Left forelimb (tissue), 1 donor: ENCODE measurements around the gene CORO7.
"Not testable (repeated sequence)": the region's sequence is repeated elsewhere in the genome, so short reads cannot be mapped to it uniquely, and the experiment has no call there.

Experiments used
- DNase-seq: peaks from one replicate; pipeline ENCODE4 v3.0.0-alpha.2; 2018; ENCODE audit warnings: low spot score

CORO7 gene

DNA sequence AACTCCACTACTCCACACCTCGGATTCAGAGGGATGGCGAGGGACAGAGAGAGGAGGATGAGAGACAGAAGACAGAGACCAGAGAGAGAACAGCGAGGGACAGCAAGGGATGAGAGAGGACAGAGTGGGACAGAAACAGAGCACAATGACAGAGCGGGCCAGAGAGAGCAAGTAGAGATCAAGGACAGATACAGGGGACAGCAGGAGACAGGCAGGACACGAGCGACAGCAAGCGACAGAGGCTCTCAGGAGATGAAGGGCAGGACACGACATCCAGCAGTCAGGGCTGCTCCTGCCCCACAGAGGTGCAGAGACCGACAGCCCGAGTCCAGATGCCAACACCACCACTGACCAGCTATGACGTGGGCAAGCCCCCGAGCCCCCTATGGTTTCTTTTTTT, 14.9 kb downstream of the CORO7 start:
- DNase-seq, result no peak

DNA sequence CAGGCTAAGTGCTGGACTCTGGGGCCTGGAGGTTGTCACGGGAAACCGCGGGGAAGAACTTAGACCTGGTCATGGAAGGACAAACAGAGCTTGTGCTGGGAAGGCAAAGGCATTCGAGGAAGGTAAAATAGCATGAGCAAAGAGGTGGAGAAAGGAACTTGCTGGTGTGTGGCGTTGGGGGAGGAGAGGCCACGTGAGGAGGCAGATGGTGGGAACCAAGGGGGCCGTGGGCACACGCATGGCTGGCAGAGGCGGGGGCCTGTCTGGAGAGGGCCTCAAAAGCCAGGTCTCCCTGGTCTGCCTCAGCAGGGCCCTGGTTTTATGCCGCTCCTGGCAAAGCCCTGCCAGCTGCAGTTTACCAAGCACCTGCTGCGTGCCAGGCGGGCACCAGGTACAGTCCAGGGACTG, 15.3 kb downstream of the CORO7 start:
- DNase-seq, result no peak

DNA sequence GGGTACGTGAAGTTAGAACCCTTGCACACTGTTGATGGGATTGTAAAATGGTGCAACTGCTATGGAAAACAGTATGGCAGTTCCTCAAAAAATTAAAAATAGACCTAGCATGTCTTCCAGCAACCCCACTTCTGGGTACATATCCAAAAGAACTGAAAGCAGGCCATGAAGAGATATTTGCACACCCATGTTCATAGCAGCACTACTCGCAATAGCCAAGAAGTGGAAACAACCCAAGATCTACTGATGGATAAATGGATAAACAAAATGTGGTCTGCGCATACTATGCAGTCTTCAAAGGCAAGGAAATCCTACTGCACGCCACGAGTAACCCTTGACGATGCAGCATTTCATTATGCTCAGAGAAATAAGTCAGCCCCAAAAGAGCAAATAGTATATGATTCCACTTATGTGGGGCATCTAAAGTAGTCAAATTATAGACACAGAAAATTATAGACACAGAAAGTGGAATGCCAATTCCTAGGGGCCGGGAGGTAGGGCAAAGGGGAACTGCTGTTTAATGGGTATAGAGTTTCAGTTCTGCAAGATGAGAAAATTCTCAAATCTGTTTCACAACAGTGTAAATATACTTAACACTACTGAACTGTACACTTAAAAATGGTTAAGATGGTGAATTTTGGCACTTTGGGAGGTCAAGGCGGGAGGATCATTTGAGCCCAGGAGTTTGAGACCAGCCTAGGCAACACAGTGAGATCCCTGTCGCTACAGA, 17.2 kb downstream of the CORO7 start:
- DNase-seq, result no peak

DNA sequence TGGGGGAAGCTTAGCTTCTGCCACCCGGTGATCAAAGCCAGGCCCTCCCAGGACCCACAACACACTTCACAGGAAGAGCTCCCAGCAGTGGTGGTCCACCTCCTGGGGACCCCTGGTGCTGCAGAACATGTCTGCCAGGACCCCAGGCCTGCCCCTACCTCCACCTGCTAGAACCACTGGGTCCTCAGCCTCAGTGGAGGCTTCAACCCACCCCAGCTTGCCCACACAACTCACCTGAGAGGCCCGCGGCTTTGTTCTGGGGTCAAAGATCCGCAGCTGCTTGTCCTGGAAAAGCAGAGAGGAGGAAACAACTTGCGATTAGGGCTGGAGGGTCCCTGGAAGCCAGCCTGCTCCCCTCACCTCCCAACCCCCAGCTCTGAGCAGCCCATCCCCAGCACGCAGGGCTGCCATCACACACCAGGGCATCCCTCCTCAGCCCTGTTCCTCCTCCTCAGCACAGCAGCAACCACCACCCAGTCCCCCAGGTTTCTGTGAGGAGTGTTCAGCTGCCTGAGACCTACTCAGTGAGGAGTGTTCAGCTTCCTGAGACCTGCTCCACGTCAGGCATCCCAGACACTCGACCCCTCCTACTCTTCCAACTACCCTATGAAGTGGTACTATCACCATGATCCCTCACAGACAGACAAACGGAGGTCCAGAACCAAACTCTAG, 21.2 kb downstream of the CORO7 start:
- no peak for DNase-seq

DNA sequence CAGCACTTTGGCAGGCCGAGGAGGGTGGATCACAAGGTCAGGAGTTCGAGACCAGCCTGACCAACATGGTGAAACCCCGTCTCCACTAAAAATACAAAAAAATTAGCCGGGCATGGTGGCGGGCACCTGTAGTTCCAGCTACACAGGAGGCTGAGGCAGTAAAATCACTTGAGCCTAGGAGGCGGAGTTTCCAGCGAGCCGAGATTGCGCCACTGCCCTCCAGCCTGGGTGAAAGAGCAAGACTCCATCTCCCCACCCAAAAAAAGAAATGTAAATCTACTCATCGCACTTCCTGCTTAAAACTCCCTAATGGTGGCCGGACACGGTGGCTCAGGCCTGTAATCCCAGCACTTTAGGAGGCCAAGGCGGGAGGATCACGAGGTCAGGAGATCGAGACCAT, 22.5 kb downstream of the CORO7 start:
- not testable (repeated sequence) for DNase-seq

DNA sequence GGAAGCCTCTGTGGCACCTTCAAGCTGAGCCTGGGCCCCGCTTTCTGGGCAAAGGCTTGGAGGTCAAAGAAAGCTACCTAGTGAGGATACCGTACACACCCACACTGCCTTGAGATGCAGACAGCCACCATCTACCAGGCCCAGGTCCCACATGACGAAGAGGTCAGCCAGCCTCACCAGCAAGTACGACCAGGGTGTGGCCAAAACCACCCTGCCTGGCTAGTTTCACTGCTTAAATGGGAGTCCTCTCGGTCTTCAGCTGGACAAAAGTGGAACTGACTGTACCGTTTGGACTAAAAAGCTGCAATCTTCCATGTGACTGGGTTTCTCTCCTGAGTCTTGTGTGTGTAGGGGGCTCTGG, 23.2 kb downstream of the CORO7 start:
- DNase-seq, result no peak

DNA sequence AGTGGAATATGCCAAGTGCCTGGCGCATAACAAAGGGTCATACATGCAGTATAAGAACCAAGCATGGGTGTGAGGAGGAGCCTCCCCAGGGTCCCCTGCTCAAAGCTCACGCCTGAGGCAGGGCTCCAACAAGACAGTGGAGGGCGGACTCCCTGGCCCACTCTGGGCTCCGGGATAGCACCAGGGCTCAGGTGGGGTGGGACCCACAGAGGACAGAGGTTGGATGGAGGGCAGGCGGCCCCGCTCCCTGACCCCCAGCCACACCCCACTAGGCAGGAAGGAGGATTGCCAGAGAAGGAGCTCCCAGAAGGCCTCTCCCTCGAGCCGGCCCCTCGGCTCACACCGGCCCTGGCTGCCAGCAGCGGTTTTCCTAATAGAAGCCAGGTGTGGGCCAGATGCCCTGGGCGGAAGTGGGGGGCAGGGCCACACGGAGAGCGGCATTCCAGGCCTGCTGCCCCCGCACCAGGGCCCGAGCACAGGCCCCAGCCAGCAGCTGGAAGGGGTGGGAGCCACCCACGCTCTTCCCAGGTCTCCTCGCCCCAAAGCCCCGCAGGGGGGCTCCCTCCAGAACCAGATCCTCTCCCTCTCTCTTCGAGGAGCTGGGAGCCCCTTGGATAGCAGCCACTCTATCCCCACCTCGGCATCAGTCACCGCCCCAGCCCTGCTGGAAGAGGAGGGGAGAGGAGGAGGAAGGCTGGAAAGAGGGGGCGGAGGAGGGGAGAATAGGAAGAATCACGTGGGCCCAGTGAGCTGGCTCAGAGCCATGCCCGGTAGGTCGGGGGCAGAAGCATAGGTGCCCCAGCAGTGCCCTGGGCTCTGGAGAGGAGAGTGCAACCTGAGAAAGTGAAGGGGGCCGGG, 23.8 kb downstream of the CORO7 start:
- peak; percentile 88 for DNase-seq

DNA sequence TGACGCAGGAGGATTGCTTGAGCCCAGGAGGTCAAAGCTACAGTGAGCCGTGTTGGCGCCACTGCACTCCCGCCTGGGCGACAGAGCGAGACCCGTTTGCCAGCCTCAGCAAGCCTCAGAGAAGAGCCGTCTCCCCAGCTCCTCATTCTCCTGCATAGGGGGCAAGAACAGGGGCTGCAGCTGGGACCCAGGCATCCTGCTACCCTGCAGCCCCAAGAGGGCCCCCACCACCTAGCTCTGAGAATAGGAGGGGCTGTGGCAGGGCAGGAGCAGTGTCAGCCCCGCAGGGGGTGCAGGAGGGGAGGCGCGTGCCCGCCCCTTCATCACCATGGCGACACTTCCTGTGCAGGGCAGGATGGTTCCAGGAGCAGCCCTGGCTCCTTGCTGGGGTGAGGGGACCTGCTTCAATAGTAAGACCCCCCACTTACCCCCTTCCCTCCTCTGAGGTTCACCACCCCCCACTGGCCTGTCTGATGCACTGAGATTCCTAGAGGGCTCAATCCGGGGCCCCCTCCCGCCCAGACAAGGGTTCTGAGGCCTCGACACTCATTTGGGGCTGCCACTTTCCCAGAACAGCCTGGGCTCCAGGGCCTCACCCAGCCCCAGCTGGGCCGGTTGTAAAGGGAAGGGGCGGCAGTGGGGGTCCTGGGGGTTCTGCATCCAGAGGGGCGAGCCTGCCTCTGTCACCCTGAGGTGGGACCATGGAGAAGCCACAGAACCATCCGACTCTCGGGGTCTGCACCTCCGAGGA, 24.6 kb downstream of the CORO7 start:
- DNase-seq, result no peak

DNA sequence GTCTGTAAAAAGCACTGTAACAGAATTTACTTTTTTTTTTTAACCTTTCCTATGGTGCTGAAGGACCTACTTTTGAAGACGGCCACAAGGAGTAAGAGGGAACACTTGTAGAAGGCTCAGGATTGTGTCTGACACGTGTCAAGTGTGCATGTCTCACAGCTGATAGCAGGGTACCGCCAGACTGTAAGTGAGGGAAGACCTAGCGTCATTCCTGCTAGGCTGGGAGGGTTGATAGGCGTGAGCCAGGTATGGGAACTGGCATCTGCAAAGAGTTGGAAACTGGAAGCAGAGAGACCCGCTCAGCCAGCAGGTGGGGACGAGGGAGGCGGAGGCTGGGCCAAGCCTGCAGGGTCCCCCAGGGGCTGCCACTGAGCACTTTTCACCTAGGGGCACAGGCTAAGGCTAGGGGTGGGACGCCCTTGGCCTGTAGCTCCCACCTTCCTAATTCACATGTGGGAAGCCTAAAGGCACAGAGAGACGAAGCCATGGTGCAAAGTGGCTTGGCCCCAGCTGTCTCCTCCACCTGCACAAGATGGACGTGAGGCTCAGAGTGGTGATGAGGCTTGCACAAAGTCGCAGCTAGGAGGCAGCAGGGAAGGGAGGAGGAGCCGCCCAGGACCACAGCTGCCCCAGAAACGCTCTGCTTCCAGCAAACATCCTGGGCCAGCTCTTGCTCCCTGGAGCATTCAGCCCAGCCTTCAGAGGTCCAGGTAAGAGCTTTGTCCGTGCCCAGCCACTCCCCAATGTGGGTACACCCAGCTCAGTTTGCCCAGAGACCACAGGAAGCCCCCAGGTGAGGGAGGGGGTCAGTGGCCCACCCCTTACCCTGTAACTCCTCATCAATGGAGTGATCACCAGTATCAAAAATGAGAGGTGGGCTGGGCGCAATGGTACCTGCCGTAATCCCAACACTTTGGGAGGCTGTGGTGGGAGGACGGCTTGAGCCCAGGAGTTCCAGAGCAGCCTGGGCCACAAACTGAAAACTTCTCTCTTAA, 25.8 kb downstream of the CORO7 start:
- DNase-seq, result no peak

DNA sequence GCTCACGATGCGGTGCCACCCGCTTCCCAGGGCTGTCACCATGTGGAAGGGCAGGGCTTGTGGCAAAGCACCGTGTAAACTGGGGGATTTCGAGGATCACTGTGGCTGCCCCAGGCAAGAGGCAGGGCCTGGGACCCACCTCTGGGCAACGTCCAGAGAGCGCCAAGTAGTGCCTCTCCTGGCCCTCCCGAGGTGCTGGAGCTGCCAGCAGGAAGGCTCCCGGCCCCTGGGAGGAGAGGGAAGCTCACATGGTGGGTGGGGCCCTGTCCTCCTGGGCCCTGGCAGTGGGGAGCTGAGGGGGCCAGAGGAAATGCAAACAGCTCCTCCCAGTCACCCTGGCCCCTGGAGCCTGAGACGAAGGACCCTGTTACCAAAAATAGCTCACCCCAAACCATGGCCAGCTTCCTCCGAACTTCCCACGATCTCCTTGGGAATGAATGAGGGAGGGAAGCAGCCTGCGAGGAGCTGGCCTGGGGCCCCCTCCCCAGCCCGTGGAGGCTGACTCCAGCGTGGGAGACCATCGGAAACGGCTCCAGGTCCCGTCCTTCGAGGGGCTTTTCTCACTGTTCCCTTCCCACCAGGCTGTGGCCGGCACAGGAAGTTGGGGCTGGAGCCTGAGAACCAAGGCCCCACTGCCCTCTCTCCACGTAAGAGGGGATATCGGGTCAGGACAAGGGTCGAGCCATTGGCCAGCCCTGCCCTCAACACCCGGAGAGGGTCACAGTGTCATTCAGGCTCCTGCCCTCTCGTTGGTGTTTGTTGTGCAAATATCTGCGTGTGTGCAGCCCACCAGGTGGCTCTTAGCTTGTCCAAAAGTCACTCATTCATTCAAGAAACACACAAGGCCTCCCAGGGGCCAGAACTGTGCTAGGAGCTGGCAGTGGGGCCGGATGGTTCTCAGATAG, 27.1 kb downstream of the CORO7 start:
- DNase-seq, result no peak

DNA sequence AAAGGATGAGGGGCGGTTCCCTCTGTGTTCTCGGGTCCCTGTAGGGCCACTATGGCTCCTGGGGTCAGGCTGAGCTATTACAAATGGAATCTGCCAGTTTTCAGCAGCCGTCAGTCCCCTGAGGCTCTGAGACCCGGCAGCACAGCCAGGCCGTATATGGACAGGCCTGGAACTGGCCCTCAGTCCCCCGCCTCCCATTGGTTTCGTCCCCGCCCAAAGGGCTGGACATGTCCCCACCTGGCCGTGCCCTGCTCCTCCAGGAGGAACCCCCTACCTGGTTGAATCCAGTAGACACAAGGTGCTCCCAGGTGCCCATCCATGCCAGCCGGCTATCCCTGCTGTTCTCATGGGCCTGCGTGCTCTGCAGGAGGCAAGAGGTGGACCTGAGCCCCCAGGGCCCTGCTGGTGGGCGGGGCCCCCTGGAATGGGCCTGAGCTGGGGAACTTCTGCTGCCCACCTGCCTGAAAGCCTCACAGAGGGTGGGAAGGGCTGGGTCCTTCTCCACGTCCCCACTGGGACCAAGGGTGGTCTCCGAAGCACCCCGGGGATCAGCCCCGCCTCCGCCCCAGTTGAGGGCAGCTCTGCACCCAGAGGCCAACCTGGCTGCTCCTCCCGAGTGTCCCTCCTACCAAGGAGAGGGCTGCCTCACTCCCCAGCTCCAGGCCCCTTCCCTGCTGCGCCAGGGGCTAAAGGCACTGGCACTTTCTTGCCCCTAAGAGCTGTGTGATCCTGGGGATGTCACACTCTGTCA, 27.9 kb downstream of the CORO7 start:
- DNase-seq, result no peak

DNA sequence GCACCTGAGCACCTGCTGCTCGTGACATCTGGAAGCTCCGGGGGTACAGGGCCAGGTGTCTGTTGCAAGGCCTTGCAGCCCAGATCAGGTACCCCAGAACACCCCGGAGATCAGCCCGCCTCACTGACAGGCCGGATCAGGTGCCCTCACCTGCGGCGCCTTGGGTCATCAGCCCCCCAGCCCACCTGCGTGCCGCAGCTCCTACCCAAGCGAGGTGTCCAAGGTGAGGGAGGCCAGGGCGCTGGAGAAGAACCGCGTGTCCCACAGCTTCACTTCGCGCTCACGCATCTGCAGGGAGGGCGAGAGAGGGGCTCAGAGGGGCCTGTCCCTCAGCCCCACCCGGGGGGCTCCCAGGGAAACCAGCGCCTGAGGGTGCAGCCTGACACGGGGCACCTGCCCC, 28.6 kb downstream of the CORO7 start:
- DNase-seq, result no peak

DNA sequence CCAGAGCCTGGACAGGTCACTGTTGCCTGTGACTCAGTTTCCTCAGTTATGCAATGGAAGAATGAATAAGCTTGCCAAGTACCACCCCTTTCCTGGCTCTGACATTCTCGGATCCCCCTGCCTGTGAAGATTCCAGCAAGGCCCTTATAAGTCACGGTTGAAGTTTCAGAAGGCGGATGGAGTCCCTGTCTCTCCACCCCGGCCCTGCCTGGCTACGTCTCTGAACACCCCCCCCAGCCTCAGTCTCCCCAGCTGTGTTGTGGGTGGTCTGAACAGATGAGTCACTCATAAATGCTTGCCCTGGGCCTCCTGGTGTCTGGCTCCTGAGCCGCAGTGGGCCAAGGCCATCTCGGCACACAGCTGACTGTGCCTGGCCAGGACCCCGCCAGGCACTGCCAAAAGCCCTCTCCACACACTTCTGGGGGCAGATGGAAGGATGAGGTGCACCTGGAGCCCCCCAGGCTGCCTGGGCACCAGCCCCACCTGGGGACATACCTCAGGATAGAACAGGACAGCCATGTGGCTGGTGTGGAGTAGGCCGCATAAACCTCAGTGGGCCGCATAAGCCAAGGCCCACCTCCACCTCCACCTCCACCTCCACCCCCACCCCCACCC, 29.3 kb downstream of the CORO7 start:
- no peak for DNase-seq

DNA sequence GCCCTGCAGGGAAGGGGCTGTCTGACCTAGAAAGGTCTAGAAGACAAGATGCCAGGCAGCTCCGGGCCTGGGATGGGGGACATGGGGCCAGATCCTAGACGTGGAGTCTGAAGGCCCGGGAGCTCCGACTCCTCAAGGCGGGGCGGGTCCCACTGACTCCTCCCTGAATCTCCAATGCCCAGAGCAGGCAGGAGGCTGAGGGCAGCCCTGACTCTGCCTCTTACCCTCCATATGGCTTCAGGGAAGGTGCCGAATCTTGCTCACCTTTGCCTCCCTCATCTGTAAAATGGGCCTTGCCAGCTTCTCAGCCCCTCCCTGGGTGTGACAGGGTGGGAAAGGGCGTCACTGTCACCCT, 30.0 kb downstream of the CORO7 start:
- DNase-seq, result no peak

DNA sequence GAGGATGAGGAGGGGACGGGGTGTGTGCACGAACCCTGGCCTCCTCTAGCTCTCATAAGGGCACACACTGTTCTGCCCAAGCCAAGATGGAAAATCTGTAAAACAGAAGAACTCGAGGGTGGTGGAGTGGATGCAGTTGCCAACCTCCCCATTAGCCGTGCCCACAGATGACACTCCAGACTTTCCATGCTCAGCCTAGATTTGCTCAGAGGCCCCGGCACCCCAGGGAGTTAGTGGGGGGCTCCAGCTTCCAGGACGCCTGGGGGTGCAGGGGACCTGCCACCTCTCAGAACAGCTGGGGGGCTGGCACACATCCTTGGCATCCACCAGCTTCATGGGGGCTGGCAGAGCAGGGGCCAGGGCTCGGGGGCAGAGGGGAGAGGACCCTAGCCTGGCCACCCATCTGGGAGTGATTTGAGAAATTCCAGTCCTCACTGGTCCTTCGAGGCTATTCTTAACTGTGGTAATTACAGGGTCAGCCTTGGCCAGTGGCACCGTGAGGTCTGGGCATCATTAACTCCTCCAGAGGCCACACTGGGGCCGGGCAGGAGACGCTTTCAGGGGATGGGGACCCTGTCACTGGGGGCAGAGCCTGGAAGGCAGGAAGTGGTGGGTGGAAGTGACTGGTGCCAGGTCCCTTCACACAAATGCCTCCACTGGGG, 30.5 kb downstream of the CORO7 start:
- DNase-seq, result no peak

DNA sequence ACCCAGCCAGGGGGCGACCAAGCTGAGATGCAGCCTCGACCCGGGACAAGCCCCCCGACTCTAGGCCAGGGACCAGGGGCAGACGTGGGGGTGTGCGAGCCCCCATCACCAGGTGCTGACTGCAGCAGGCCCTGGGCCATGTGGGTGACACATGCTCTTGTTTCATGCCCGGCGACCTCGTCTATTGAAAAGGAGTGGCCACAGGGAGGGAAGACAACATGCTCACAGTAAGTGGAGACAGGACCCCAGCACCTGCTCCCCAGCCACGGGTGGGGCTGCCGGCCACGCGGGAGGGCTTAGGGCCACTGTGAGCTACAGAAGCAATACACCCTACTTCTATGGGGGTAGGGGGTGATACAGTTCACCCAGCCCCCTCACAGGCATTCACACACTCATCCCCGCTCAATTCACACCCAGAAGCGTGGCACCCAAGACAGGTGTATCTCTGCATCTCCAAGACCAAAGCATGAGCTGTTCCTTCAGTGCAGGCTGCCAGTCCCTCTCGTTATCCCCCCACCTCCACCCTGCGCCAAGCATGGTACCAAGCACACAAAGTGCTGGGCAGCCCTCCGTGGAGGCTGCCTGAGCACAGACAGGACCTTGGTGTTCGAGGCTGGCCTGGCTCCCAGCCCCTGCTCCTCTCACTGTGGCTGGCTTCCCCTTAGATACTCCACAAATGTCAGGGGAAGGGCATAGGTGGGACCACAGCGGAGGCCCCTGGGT, 31.2 kb downstream of the CORO7 start:
- DNase-seq, result no peak

DNA sequence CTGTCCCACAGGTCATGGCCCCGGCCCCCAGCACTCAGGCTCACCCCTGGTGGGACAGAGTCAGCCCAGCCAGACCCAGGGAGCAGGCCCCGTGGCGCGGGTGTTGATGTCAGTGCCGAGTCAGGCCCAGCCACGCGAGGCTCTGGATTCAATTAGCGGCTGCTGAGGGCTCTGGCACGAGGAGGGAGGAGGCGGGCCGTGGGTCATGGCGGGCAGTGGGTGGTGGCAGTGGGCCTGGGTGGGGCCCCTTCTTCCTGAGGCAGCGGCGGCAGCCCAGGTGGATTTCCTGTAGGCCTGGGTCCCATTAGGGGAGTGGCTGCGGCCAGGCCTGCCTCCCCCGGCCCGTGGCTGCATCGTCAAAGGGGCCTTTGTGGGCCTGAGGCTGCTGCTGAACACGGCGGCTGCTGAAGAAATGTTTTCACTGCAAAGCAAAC, 31.9 kb downstream of the CORO7 start:
- no peak for DNase-seq
